ENCODE measurements around the gene FGD2.
"Not testable (repeated sequence)": the region's sequence is repeated elsewhere in the genome, so short reads cannot be mapped to it uniquely, and the experiment has no call there.

Gene FGD2

GRCh38 chr6:37050045-37050853 is 44.8 kb downstream of the FGD2 start:
- Mint-ChIP-seq H3K4me1 (peaks cover 77% of the 10 kb centered on the region), H3K27ac (peak overlapping the region; percentile 97 to 99), H3K4me3 (peak overlapping the region; percentile 93 to 96), H3K9me3 (peaks cover 0 to 4% of the 10 kb centered on the region in 2 donors), H3K27me3 (no peaks in the 10 kb centered on the region)
- ATAC-seq (peak; percentile 65), DNase-seq (peak; percentile 72 to 90)

- peak overlapping the region; percentile 97 to 99 for H3K27ac Mint-ChIP-seq
- peaks cover 74% of the 10 kb centered on the region for H3K4me1 Mint-ChIP-seq
- H3K27me3 Mint-ChIP-seq, result no peaks in the 10 kb centered on the region
- peak in 1 of 2 donors; percentile 18 for DNase-seq
- peak overlapping the region; percentile 93 to 96 for H3K4me3 Mint-ChIP-seq
- peaks cover 0 to 4% of the 10 kb centered on the region in 2 donors for H3K9me3 Mint-ChIP-seq
- ATAC-seq, result no peak
These were observed 45.3 kb downstream of the FGD2 start for GRCh38 chr6:37050854-37051137.

DNA sequence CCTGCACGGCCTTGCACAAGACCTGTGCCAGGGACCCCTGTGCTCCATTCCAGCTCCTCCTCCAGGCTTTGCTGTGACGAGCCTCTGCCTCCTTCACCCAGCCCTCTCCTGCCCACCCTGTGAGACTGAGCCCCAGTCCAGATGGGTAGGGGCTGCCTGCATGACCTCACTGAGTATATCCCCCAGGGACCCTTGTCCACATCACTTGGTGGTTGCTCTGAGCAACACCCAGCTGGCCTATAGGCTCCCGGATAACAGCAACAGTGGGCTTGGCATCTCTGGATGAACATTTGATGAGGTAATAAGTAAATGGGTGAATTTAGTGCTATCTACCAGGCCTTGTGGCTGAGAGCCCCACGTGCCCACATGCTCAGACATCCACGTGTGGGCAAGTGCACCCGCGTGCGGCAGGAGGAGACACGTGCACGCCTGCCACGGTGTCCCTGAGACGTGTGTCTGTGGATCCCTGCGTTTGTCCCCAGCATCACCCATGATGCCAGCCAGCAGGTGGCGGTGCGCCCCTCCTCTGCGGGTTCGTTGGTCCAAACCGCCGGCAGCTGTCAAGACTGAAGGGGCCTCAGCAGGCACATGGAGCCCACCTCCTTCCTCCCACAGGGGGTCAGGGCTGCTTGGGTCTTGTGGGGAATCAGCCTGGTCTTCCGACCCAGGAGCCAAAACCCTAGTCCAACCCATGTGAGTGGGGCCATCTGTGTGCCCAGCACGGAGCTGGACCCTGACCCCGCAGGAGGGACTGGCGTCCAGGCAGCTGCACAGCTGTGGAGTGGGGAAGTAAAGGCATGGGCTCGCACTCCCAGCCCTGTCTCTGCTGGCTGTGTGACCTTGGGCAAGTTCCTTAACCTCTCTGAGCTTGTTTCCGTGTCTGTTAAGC is 45.9 kb downstream of the FGD2 start:
- Mint-ChIP-seq H3K4me1 (peaks cover 68% of the 10 kb centered on the region), H3K27ac (peak overlapping the region; percentile 97 to 99), H3K4me3 (peak overlapping the region; percentile 93 to 96), H3K27me3 (no peaks in the 10 kb centered on the region), H3K9me3 (peaks cover 0 to 4% of the 10 kb centered on the region in 2 donors)
- ATAC-seq (peak; percentile 62), DNase-seq (peak; percentile 85 to 93)

- no peaks in the 10 kb centered on the region for H3K27me3 Mint-ChIP-seq
- peak overlapping the region; percentile 93 to 96 for H3K4me3 Mint-ChIP-seq
- peaks cover 61% of the 10 kb centered on the region for H3K4me1 Mint-ChIP-seq
- ATAC-seq, result no peak
- peak overlapping the region; percentile 97 to 99 for H3K27ac Mint-ChIP-seq
- peak; percentile 33 to 43 for DNase-seq
- no peaks in the 10 kb centered on the region for H3K9me3 Mint-ChIP-seq
These were observed 46.7 kb downstream of the FGD2 start for GRCh38 chr6:37052027-37052628.

- no peak for DNase-seq
- Mint-ChIP-seq H3K4me1 (peaks cover 52% of the 10 kb centered on the region), H3K27me3 (no peaks in the 10 kb centered on the region), H3K27ac (no peak overlapping the region), H3K4me3 (no peak overlapping the region), H3K9me3 (no peaks in the 10 kb centered on the region)
- no peak for ATAC-seq
These were observed 48.2 kb downstream of the FGD2 start for GRCh38 chr6:37053683-37054082.

- peaks cover 48% of the 10 kb centered on the region for H3K4me1 Mint-ChIP-seq
- DNase-seq (no peak), ATAC-seq (no peak)
- H3K27ac Mint-ChIP-seq, result peak overlapping the region in 1 of 2 donors; percentile 75
- H3K27me3 Mint-ChIP-seq, result no peaks in the 10 kb centered on the region
- no peak overlapping the region for H3K4me3 Mint-ChIP-seq
- no peaks in the 10 kb centered on the region for H3K9me3 Mint-ChIP-seq
These were observed 48.7 kb downstream of the FGD2 start for GRCh38 chr6:37054171-37054570.

DNA sequence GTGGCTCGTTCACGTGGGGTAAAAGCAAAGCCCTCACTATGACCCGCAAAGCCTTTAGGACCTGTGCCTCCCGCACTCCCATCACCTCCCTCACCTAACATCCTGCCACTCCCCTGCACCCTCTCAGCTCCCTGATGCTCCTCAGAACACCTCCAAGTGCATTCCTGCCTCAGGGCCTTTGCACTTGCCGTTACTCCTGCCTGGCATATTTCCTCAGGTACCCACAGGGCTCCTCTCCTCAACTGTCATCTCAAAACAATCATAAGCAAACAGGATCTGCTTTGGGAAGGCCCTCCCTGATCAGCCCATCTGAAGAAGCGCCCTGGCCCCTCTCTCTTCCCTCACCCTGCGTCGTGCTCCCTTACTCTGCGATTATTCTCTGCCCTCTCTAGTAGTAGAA is 49.1 kb downstream of the FGD2 start:
- H3K4me1 Mint-ChIP-seq, result peaks cover 51% of the 10 kb centered on the region
- no peaks in the 10 kb centered on the region for H3K9me3 Mint-ChIP-seq
- H3K27me3 Mint-ChIP-seq, result no peaks in the 10 kb centered on the region
- peak overlapping the region in 1 of 2 donors; percentile 5 for H3K27ac Mint-ChIP-seq
- DNase-seq, result no peak
- H3K4me3 Mint-ChIP-seq, result no peak overlapping the region
- no peak for ATAC-seq

GRCh38 chr6:37056112-37056403 is 50.6 kb downstream of the FGD2 start:
- Mint-ChIP-seq H3K27me3 (no peaks in the 10 kb centered on the region), H3K9me3 (no peaks in the 10 kb centered on the region), H3K4me1 (peaks cover 43% of the 10 kb centered on the region), H3K4me3 (no peak overlapping the region), H3K27ac (no peak overlapping the region)
- DNase-seq (no peak), ATAC-seq (no peak)

- Mint-ChIP-seq H3K9me3 (no peaks in the 10 kb centered on the region), H3K4me3 (no peak overlapping the region), H3K27me3 (no peaks in the 10 kb centered on the region), H3K4me1 (peaks cover 38% of the 10 kb centered on the region), H3K27ac (peak overlapping the region in 1 of 2 donors; percentile 16)
- ATAC-seq, result no peak
- DNase-seq, result no peak
These were observed 51.1 kb downstream of the FGD2 start for GRCh38 chr6:37056439-37057127.

DNA sequence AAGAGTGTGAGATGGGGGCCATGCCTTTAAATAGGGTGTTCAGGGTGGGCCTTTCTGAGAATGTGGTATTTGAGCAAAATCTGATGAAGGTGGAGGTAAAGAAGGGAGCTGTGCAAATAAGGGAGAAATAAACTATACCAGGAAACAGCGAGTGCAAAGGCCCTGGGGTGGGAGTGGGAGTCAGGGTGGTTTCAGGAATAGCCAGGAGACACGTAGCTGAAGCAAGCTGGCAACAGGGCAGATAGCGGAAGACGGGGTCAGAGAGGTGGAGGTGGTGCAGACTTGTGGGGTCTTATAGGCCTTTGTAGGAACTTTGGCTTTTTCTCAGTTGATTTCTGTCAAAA is 51.6 kb downstream of the FGD2 start:
- H3K9me3 Mint-ChIP-seq, result no peaks in the 10 kb centered on the region
- peaks cover 33% of the 10 kb centered on the region for H3K4me1 Mint-ChIP-seq
- no peak for ATAC-seq
- peak overlapping the region in 1 of 2 donors; percentile 16 for H3K27ac Mint-ChIP-seq
- no peak for DNase-seq
- H3K4me3 Mint-ChIP-seq, result no peak overlapping the region
- no peaks in the 10 kb centered on the region for H3K27me3 Mint-ChIP-seq

DNA sequence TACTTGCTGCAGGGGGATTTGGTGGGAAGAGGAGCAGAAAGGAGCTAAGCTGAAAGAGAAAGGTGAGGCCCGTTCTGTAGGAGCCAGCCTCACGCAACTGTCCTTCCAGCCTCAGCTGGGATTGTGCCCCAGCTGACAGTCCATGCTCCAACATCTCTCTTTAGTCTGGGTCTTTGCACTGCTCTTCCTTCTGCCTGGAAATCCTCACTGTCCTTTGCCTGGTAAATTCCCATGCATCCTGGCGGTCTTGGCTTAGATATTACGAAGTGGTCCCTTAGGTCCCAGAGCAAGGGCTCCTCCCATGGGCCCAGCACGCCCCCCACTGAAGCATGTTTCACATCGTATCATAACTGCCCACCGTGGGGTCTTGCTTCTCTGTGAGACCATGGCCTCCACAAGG is 52.2 kb downstream of the FGD2 start:
- peaks cover 36% of the 10 kb centered on the region for H3K4me1 Mint-ChIP-seq
- no peaks in the 10 kb centered on the region for H3K9me3 Mint-ChIP-seq
- H3K27me3 Mint-ChIP-seq, result no peaks in the 10 kb centered on the region
- DNase-seq (no peak), ATAC-seq (no peak)
- peak overlapping the region in 1 of 2 donors; percentile 61 for H3K27ac Mint-ChIP-seq
- no peak overlapping the region for H3K4me3 Mint-ChIP-seq

- Mint-ChIP-seq H3K27me3 (no peaks in the 10 kb centered on the region), H3K27ac (peak overlapping the region in 1 of 2 donors; percentile 55), H3K9me3 (no peaks in the 10 kb centered on the region), H3K4me3 (no peak overlapping the region), H3K4me1 (peaks cover 36% of the 10 kb centered on the region)
- DNase-seq (no peak), ATAC-seq (no peak)
These were observed 52.7 kb downstream of the FGD2 start for GRCh38 chr6:37058084-37058586.

DNA sequence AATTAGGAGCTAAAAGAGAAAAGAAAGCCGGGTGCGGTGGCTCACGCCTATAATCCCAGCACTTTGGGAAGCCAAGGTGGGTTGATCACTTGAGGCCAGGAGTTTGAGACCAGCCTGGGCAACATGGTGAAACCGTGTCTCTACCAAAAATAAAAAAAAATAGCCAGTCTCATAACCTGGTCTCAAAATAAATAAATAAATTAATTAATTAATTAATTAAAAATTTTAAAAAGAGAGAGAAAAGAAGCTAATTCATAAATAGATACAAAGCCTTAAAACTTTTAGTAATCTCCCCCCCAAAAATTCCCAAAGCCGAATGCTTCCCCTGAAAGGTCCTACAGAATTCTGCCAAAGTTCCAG is 53.5 kb downstream of the FGD2 start:
- not testable (repeated sequence) for H3K27ac Mint-ChIP-seq, DNase-seq, H3K27me3 Mint-ChIP-seq, H3K9me3 Mint-ChIP-seq, H3K4me3 Mint-ChIP-seq, ATAC-seq
- peaks cover 36% of the 10 kb centered on the region for H3K4me1 Mint-ChIP-seq

- DNase-seq (no peak), ATAC-seq (no peak)
- Mint-ChIP-seq H3K27ac (peak overlapping the region in 1 of 2 donors; percentile 44), H3K27me3 (no peaks in the 10 kb centered on the region), H3K4me3 (no peak overlapping the region), H3K4me1 (peaks cover 29% of the 10 kb centered on the region), H3K9me3 (no peaks in the 10 kb centered on the region)
These were observed 54.1 kb downstream of the FGD2 start for GRCh38 chr6:37059344-37060194.

GRCh38 chr6:37060195-37060559 is 54.7 kb downstream of the FGD2 start:
- peak overlapping the region in 1 of 2 donors; percentile 44 for H3K27ac Mint-ChIP-seq
- H3K9me3 Mint-ChIP-seq, result no peaks in the 10 kb centered on the region
- no peak for ATAC-seq
- no peak for DNase-seq
- no peak overlapping the region for H3K4me3 Mint-ChIP-seq
- no peaks in the 10 kb centered on the region for H3K27me3 Mint-ChIP-seq
- peaks cover 24% of the 10 kb centered on the region for H3K4me1 Mint-ChIP-seq
